Mononuclear cell (primary cell): Measurements from ENCODE around the gene WFDC12. TPM values are rescaled to one million over a fixed set of nuclear protein-coding genes. Genes with fewer than 3 reads are reported as not detected.

ENCODE experiments used
- H3K27me3 ChIP-seq: 2 replicates; pipeline ENCODE4 v1.6.0; 2011; ENCODE audit warnings: low read length, control low read depth; ENCODE audit not compliant: insufficient read depth
- H3K4me1 ChIP-seq: 2 replicates; pipeline ENCODE4 v1.5.1; 2011; ENCODE audit warnings: mild to moderate bottlenecking, low read length, control low read depth; ENCODE audit not compliant: insufficient read depth
- H3K4me3 ChIP-seq: 2 replicates; pipeline ENCODE4 v1.5.1; 2011; ENCODE audit warnings: mild to moderate bottlenecking, low read length, moderate library complexity
- H3K9me3 ChIP-seq: 2 replicates; pipeline ENCODE4 v1.5.1; 2011; ENCODE audit warnings: low read depth, mild to moderate bottlenecking, control low read depth, low read length
- total RNA-seq: library from RNA; depleted of rRNA; stranded (reverse); fragments of >200 nt; gene quantifications from one replicate; pipeline ENCODE4 v1.2.3, GENCODE V29; 2012

Gene WFDC12
- total RNA-seq, 1 donor: not detected

GRCh38 chr20:45087814-45088213, 36.5 kb downstream of the WFDC12 start:
- H3K4me1 ChIP-seq: peaks cover 2% of the 10 kb centered on the region
- no peak overlapping the region for H3K4me3 ChIP-seq
- H3K9me3 ChIP-seq: no peaks in the 10 kb centered on the region
- no peaks in the 10 kb centered on the region for H3K27me3 ChIP-seq

GRCh38 chr20:45087097-45087790, 37.0 kb downstream of the WFDC12 start:
- Histone ChIP-seq H3K27me3 (no peaks in the 10 kb centered on the region), H3K9me3 (no peaks in the 10 kb centered on the region), H3K4me1 (peaks cover 2% of the 10 kb centered on the region), H3K4me3 (no peak overlapping the region)

- Histone ChIP-seq H3K4me1 (peaks cover 2% of the 10 kb centered on the region), H3K4me3 (no peak overlapping the region), H3K27me3 (no peaks in the 10 kb centered on the region), H3K9me3 (no peaks in the 10 kb centered on the region)
Measured at GRCh38 chr20:45085867-45086266, 38.4 kb downstream of the WFDC12 start.

GRCh38 chr20:45085289-45085688, 39.0 kb downstream of the WFDC12 start:
- Histone ChIP-seq H3K4me3 (no peak overlapping the region), H3K27me3 (no peaks in the 10 kb centered on the region), H3K9me3 (no peaks in the 10 kb centered on the region), H3K4me1 (peaks cover 2% of the 10 kb centered on the region)

GRCh38 chr20:45083127-45083526, 41.1 kb downstream of the WFDC12 start:
- Histone ChIP-seq H3K9me3 (no peaks in the 10 kb centered on the region), H3K4me3 (no peak overlapping the region), H3K27me3 (no peaks in the 10 kb centered on the region), H3K4me1 (peaks cover 2% of the 10 kb centered on the region)

GRCh38 chr20:45082468-45082867, 41.8 kb downstream of the WFDC12 start:
- Histone ChIP-seq H3K4me3 (no peak overlapping the region), H3K4me1 (peaks cover under 1% of the 10 kb centered on the region), H3K27me3 (no peaks in the 10 kb centered on the region), H3K9me3 (no peaks in the 10 kb centered on the region)

- H3K27me3 ChIP-seq: no peaks in the 10 kb centered on the region
- no peaks in the 10 kb centered on the region for H3K4me1 ChIP-seq
- no peaks in the 10 kb centered on the region for H3K9me3 ChIP-seq
- no peak overlapping the region for H3K4me3 ChIP-seq
Measured at GRCh38 chr20:45080867-45081624, 43.2 kb downstream of the WFDC12 start.

- H3K4me1 ChIP-seq: no peaks in the 10 kb centered on the region
Measured at GRCh38 chr20:45077559-45077958, 46.7 kb downstream of the WFDC12 start.

More at GRCh38 chr20:45077559-45077958, 46.7 kb downstream of the WFDC12 start:
- H3K9me3 ChIP-seq: no peaks in the 10 kb centered on the region
- H3K4me3 ChIP-seq: no peak overlapping the region
- H3K27me3 ChIP-seq: no peaks in the 10 kb centered on the region

Other genes starting within 250 kb of the WFDC12 start
- 107 TPM for gene YWHAB, start 238.8 kb downstream of the WFDC12 start, total RNA-seq
- 6.6 TPM for gene PABPC1L, start 214.4 kb downstream of the WFDC12 start, total RNA-seq
- gene TOMM34, start 164.1 kb downstream of the WFDC12 start, total RNA-seq: 8.0 TPM
- 372 TPM for gene STK4, start 158.0 kb downstream of the WFDC12 start, total RNA-seq
- not detected for gene KCNS1, start 23.3 kb downstream of the WFDC12 start, total RNA-seq
- gene WFDC5, start 9.3 kb downstream of the WFDC12 start, total RNA-seq: not detected
- not detected for gene PI3, start 50.4 kb upstream of the WFDC12 start, total RNA-seq
- not detected for gene SEMG1, start 82.6 kb upstream of the WFDC12 start, total RNA-seq
- gene SEMG2, start 96.9 kb upstream of the WFDC12 start, total RNA-seq: not detected
- 0.63 TPM for gene SLPI, start 130.1 kb upstream of the WFDC12 start, total RNA-seq
- gene RBPJL, start 182.4 kb upstream of the WFDC12 start, total RNA-seq: not detected
- not detected for gene MATN4, start 183.8 kb upstream of the WFDC12 start, total RNA-seq
- 17.1 TPM for gene SDC4, start 224.0 kb upstream of the WFDC12 start, total RNA-seq
- gene SYS1, start 238.7 kb upstream of the WFDC12 start, total RNA-seq: 63.8 TPM